Calu3 (cell line): ENCODE results near the gene MRPS25. TPM values are rescaled to one million over a fixed set of nuclear protein-coding genes. Genes with fewer than 3 reads are reported as not detected.

ENCODE experiments used
- BruUV-seq: library from RNA; stranded (reverse); fragments of 400-500 nt; replicated peaks from 2 replicates; lab custom pipeline; 2021; lab: Mats Ljungman, UMichigan
- CTCF ChIA-PET: fragments of 300-600 bp; sonication (Branson Sonifier 250); formaldehyde crosslinking; loops from one replicate; lab custom pipeline; 2022; ENCODE audit warnings: antibody characterized with exemption; lab: Charles Lee
- DNase-seq: peaks from one replicate; pipeline ENCODE4 v3.0.0; 2022
- H3K27ac Mint-ChIP-seq: one replicate; pipeline ENCODE4 v1.8.0; 2022; ENCODE audit warnings: mixed read lengths; ENCODE audit not compliant: unreplicated experiment
- H3K27me3 Mint-ChIP-seq: one replicate; pipeline ENCODE4 v1.8.0; 2022; ENCODE audit warnings: mixed read lengths; ENCODE audit not compliant: unreplicated experiment
- H3K36me3 Mint-ChIP-seq: one replicate; pipeline ENCODE4 v1.8.0; 2022; ENCODE audit warnings: mild to moderate bottlenecking, moderate library complexity, mixed read lengths; ENCODE audit not compliant: insufficient read depth, unreplicated experiment
- H3K4me1 Mint-ChIP-seq: one replicate; pipeline ENCODE4 v1.8.0; 2022; ENCODE audit warnings: mild to moderate bottlenecking, low read depth, mixed read lengths; ENCODE audit not compliant: unreplicated experiment
- H3K4me3 Mint-ChIP-seq: one replicate; pipeline ENCODE4 v1.8.0; 2022; ENCODE audit warnings: mild to moderate bottlenecking, low read depth, moderate library complexity, mixed read lengths; ENCODE audit not compliant: unreplicated experiment
- H3K9me3 Mint-ChIP-seq: one replicate; pipeline ENCODE4 v1.8.0; 2022; ENCODE audit warnings: low read depth, mixed read lengths; ENCODE audit not compliant: unreplicated experiment
- intact Hi-C: fragments of 100-400 bp; cut with micrococcal nuclease; formaldehyde crosslinking; loops from one replicate; pipeline ENCODE4 v1.10.0; 2022; ENCODE audit not compliant: unreplicated experiment
- total RNA-seq: library from RNA; stranded (reverse); gene quantifications from 2 replicates; pipeline ENCODE4 v1.2.3, GENCODE V29; 2022
- TF ChIP-seq, protein P1 (sequence below): fragments of 200-600 bp; IDR thresholded peaks from one replicate; pipeline ENCODE4 v1.8.0; 2022; ENCODE audit warnings: antibody characterized with exemption; ENCODE audit not compliant: unreplicated experiment

The MRPS25 gene
- total RNA-seq, 1 experiment from 2014 or later, result 51.8 TPM

DNA sequence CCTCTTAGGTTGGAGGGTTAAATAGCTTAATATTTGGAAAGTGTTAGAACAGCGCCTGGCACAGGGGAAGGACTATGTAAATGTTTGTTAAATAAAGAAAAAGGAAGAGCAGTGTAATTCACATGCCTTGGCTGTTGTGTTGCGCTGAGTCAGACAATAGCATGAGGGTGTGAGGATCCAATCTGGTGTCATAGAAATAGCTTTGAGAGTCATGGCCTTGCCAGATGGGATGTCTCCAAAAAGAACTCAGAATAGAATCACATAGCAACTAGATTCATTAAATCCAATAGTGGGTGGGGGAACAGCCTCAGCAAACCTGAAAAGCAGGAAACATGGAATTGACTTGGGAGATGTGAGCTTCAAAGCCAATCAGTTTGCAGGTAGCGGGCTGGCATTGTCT lies 37.7 kb upstream of the MRPS25 start:
- TF ChIP-seq, protein P1, sequence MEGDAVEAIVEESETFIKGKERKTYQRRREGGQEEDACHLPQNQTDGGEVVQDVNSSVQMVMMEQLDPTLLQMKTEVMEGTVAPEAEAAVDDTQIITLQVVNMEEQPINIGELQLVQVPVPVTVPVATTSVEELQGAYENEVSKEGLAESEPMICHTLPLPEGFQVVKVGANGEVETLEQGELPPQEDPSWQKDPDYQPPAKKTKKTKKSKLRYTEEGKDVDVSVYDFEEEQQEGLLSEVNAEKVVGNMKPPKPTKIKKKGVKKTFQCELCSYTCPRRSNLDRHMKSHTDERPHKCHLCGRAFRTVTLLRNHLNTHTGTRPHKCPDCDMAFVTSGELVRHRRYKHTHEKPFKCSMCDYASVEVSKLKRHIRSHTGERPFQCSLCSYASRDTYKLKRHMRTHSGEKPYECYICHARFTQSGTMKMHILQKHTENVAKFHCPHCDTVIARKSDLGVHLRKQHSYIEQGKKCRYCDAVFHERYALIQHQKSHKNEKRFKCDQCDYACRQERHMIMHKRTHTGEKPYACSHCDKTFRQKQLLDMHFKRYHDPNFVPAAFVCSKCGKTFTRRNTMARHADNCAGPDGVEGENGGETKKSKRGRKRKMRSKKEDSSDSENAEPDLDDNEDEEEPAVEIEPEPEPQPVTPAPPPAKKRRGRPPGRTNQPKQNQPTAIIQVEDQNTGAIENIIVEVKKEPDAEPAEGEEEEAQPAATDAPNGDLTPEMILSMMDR, result no peak
- no peak overlapping the region for H3K4me3 Mint-ChIP-seq
- intact Hi-C loops, result no loop called here
- peaks cover 14% of the 10 kb centered on the region for H3K27me3 Mint-ChIP-seq
- no peak overlapping the region for H3K27ac Mint-ChIP-seq
- BruUV-seq, result no TSS peak
- peaks cover 19% of the 10 kb centered on the region for H3K36me3 Mint-ChIP-seq
- H3K4me1 Mint-ChIP-seq, result peaks cover 24% of the 10 kb centered on the region
- no peaks in the 10 kb centered on the region for H3K9me3 Mint-ChIP-seq
- CTCF ChIA-PET, result no interaction called here
- DNase-seq, result no peak

GRCh38 chr3:15102256-15102655 lies 37.1 kb upstream of the MRPS25 start:
- Mint-ChIP-seq H3K36me3 (peaks cover 21% of the 10 kb centered on the region), H3K9me3 (no peaks in the 10 kb centered on the region), H3K4me1 (peaks cover 23% of the 10 kb centered on the region), H3K27ac (no peak overlapping the region), H3K4me3 (no peak overlapping the region), H3K27me3 (peaks cover 8% of the 10 kb centered on the region)
- TF ChIP-seq, protein P1, result no peak
- no TSS peak for BruUV-seq
- intact Hi-C loops, result no loop called here
- no peak for DNase-seq
- CTCF ChIA-PET, result no interaction called here

DNA sequence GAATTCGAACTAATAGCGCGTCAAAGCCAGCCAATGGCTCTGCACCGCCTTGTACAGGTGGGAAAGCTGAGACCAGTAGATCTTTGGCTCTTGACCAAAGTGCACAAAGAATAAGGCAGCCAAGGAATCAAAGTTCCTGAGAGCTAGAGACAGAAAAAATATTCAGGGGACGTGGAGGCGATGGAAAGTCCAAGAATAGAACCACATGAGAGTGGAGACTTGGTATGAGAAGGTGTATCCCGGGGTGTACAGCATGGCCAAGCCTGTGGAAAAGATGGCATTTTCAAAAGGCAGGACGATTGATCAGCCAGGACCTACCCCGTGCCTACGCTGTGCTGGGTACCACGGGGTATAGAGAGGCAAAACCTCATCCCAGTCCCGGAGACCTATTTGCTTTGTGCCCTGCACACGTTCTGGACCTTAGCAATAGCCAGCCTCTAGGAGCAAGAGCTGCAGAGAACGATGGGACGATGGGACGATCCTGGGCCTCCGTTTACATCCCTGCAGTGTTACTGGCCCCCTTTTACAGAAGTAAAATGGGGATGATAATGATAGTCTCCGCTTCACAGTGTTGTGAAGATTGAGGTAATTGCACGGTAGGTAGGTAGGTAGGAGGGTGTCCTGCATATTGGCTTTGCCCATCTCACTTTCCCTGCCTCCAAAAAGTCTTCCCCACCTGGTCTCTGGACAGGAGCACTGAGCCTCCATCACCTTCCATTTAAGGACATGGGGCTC lies 34.4 kb upstream of the MRPS25 start:
- peaks cover 20% of the 10 kb centered on the region for H3K4me1 Mint-ChIP-seq
- H3K4me3 Mint-ChIP-seq, result peak overlapping the region; percentile 92
- intact Hi-C loops, result no loop called here
- no peaks in the 10 kb centered on the region for H3K9me3 Mint-ChIP-seq
- H3K36me3 Mint-ChIP-seq, result peaks cover 21% of the 10 kb centered on the region
- TF ChIP-seq, protein P1, result no peak
- peak overlapping the region; percentile 42 for H3K27ac Mint-ChIP-seq
- CTCF ChIA-PET, result interaction anchor here (0.7 to 1.3 kb wide), 5 partner anchors 8 to 173 kb away, joined by 3 to 4 read pairs (median 4); partner anchors contain the start of gene CAPN7
- no peaks in the 10 kb centered on the region for H3K27me3 Mint-ChIP-seq
- BruUV-seq, result no TSS peak
- DNase-seq, result no peak

- intact Hi-C loops, result no loop called here
- peak; percentile 91 for DNase-seq
- Mint-ChIP-seq H3K4me3 (peak within 1 kb of the TSS; percentile 92), H3K27me3 (no peaks in the 10 kb centered on the region), H3K27ac (peak within 1 kb of the TSS; percentile 42), H3K4me1 (peaks cover 20% of the 10 kb centered on the region), H3K36me3 (peaks cover 26% of the 10 kb centered on the region), H3K9me3 (no peaks in the 10 kb centered on the region)
- TF ChIP-seq, protein P1, result no peak
- CTCF ChIA-PET, result interaction anchor here (0.7 to 1.3 kb wide), 6 partner anchors 9 to 173 kb away, joined by 3 to 4 read pairs (median 4); partner anchors contain the start of gene CAPN7
- no TSS peak for BruUV-seq
Observed at GRCh38 chr3:15098503-15099363, 33.6 kb upstream of the MRPS25 start, which contains the start of gene RBSN. Gene RBSN, minus strand, starts transcription at chr3:15099148. Its CDS starts 3,028 bp downstream, at chr3:15096120.
